NT2/D1 (cell line): Measurements from ENCODE around the gene ABCA1.

ENCODE experiments used
- DNase-seq: peaks from one replicate; pipeline ENCODE4 v3.0.0-alpha.2; 2011; ENCODE audit warnings: low read depth, low spot score
- H3K27me3 ChIP-seq: 2 replicates; pipeline ENCODE4 v1.6.0; 2011; ENCODE audit warnings: mild to moderate bottlenecking; ENCODE audit not compliant: insufficient read length, insufficient read depth
- H3K36me3 ChIP-seq: 2 replicates; pipeline ENCODE4 v1.6.1; 2011; ENCODE audit warnings: mild to moderate bottlenecking, low read length, mixed read lengths; ENCODE audit not compliant: insufficient read depth, insufficient read length
- H3K4me1 ChIP-seq: 2 replicates; pipeline ENCODE4 v1.5.1; 2011; ENCODE audit not compliant: insufficient read depth, insufficient read length
- H3K4me3 ChIP-seq: 2 replicates; pipeline ENCODE4 v1.5.1; 2011; ENCODE audit warnings: low read depth; ENCODE audit not compliant: insufficient read length
- H3K9ac ChIP-seq: 2 replicates; pipeline ENCODE4 v1.6.0; 2011; ENCODE audit warnings: low read depth; ENCODE audit not compliant: insufficient read length
- H3K9me3 ChIP-seq: 2 replicates; pipeline ENCODE4 v1.5.1; 2011; ENCODE audit warnings: mild to moderate bottlenecking, low read length; ENCODE audit not compliant: insufficient read depth
- SUZ12 ChIP-seq: IDR thresholded peaks from 2 replicates; pipeline ENCODE4 v1.6.1; 2011; ENCODE audit not compliant: insufficient read length, insufficient read depth; ENCODE audit errors: extremely low read depth
- YY1 ChIP-seq: IDR thresholded peaks from 2 replicates; pipeline ENCODE4 v1.6.1; 2011; ENCODE audit not compliant: insufficient read length, insufficient read depth
- ZNF274 ChIP-seq: IDR thresholded peaks from 2 replicates; pipeline ENCODE4 v1.6.1; 2011; ENCODE audit warnings: mild to moderate bottlenecking, low read depth, low read length

ABCA1 gene

DNA sequence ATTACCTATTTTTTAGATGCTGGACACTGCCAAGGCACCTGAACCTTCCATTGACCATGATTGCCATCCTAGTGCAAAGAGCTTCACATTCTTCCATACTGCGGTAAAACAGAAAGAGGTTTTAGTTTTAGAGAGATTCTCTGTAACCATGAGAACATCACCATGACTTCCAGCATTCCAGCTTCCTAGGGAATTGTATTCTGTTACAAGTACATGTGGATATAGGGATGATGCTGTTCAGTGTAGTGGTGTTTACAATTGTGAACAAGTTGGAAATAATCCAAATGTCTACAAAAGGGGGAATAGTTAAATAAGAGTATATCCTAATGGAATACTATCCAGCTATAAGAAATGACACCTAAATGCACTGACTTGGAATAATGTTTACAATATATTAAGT, 141.7 kb downstream of the ABCA1 start:
- no peaks in the 10 kb centered on the region for H3K9me3 ChIP-seq

GRCh38 chr9:104784098-104784497, 143.9 kb downstream of the ABCA1 start:
- Histone ChIP-seq H3K27me3 (no peaks in the 10 kb centered on the region), H3K4me1 (no peaks in the 10 kb centered on the region), H3K36me3 (peaks cover 34% of the 10 kb centered on the region), H3K9me3 (no peaks in the 10 kb centered on the region), H3K4me3 (no peak overlapping the region), H3K9ac (no peak overlapping the region)
- DNase-seq: no peak
- TF ChIP-seq SUZ12 (no peak), YY1 (no peak), ZNF274 (no peak)

More for the DNA sequence above, 141.7 kb downstream of the ABCA1 start:
- no peak overlapping the region for H3K9ac ChIP-seq
- peaks cover 40% of the 10 kb centered on the region for H3K36me3 ChIP-seq
- H3K4me1 ChIP-seq: no peaks in the 10 kb centered on the region
- TF ChIP-seq YY1 (no peak), SUZ12 (no peak), ZNF274 (no peak)
- no peak for DNase-seq
- no peaks in the 10 kb centered on the region for H3K27me3 ChIP-seq
- H3K4me3 ChIP-seq: no peak overlapping the region

DNA sequence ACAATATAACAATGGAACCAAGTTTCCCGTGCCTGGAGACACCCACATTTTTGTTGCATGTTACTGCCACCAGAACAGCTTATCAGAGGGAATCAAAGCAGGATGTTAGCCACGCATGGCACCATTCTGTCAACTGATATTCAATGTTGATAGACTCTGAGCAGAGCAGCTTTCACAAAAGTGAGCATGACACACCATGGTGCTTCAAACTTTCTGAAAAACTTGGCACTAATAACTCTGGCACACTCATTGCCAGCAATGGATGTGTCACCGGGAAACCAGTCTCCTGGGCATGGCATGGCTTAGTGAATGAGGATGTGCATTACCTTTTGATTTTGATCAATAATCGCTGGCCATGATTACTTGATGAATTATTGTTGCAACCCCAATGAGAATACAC, 144.4 kb downstream of the ABCA1 start:
- H3K4me3 ChIP-seq: no peak overlapping the region
- no peaks in the 10 kb centered on the region for H3K4me1 ChIP-seq
- H3K27me3 ChIP-seq: no peaks in the 10 kb centered on the region
- no peak for DNase-seq
- peaks cover 29% of the 10 kb centered on the region for H3K36me3 ChIP-seq
- H3K9me3 ChIP-seq: no peaks in the 10 kb centered on the region
- no peak for TF ChIP-seq ZNF274
- TF ChIP-seq SUZ12: no peak
- no peak overlapping the region for H3K9ac ChIP-seq

DNA sequence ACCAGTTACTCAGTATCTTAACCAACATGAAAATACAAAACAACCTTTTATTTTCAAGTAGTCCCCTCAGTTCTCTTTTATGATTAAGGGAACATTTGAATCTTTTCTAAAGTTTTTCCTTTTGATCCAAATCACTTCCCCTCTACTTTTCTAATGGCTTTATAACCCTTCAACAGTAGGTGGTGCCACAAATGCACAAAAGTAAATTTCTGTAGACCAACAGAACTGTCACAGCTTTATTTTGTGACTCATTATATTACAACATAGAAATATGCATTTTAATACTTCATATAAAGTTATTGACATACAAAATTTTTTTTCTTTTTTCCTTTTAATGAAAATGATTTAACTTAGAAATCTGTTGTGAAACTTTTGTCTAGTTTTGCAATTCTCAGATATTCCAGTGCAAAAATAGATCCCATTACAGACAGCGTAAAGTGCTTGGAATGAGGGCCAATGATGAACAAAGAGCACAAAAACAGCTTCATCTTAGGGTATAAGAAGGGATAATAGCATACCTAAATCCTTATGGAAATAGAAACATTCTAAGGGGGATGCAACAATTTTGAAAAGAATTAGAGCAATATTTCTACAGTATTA, 147.1 kb downstream of the ABCA1 start:
- Histone ChIP-seq H3K9ac (no peak overlapping the region), H3K27me3 (no peaks in the 10 kb centered on the region), H3K4me3 (no peak overlapping the region), H3K9me3 (no peaks in the 10 kb centered on the region), H3K4me1 (no peaks in the 10 kb centered on the region), H3K36me3 (peaks cover 10% of the 10 kb centered on the region)
- TF ChIP-seq ZNF274 (no peak), SUZ12 (no peak)
- no peak for DNase-seq

GRCh38 chr9:104779946-104780535, 147.9 kb downstream of the ABCA1 start:
- Histone ChIP-seq H3K4me1 (no peaks in the 10 kb centered on the region), H3K27me3 (no peaks in the 10 kb centered on the region), H3K9me3 (no peaks in the 10 kb centered on the region), H3K36me3 (peaks cover 7% of the 10 kb centered on the region), H3K4me3 (no peak overlapping the region), H3K9ac (no peak overlapping the region)
- no peak for DNase-seq
- TF ChIP-seq SUZ12 (no peak), ZNF274 (no peak), YY1 (no peak)

- DNase-seq: no peak
- no peak overlapping the region for H3K9ac ChIP-seq
- no peaks in the 10 kb centered on the region for H3K9me3 ChIP-seq
Observed at GRCh38 chr9:104779334-104779733, 148.6 kb downstream of the ABCA1 start.

DNA sequence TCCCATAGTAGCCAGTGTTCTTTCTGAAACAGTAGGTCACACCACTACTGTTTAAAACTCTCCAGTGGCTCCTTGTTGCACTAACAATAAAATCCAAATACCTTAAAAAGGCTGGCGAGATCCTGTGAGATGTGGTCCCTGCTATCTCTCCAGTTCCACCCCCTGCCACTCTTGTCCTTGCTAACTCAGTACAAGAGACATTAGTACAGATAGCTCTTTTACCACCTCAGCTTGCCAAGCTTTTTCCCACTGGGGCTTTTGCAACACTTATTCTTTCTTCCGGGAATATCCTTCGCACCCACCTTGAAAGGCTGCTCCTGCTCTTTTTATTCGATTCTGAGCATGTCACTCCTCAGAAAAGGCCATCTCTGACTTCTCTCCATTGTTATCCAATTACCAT, 149.2 kb downstream of the ABCA1 start:
- H3K27me3 ChIP-seq: no peaks in the 10 kb centered on the region
- H3K9me3 ChIP-seq: no peaks in the 10 kb centered on the region
- TF ChIP-seq SUZ12 (no peak), ZNF274 (no peak), YY1 (no peak)
- no peak overlapping the region for H3K4me3 ChIP-seq
- H3K4me1 ChIP-seq: no peaks in the 10 kb centered on the region
- H3K9ac ChIP-seq: no peak overlapping the region
- H3K36me3 ChIP-seq: peaks cover 6% of the 10 kb centered on the region
- no peak for DNase-seq

More at GRCh38 chr9:104779334-104779733, 148.6 kb downstream of the ABCA1 start:
- no peaks in the 10 kb centered on the region for H3K27me3 ChIP-seq
- no peak overlapping the region for H3K4me3 ChIP-seq
- peaks cover 6% of the 10 kb centered on the region for H3K36me3 ChIP-seq
- H3K4me1 ChIP-seq: no peaks in the 10 kb centered on the region
- no peak for TF ChIP-seq ZNF274
- TF ChIP-seq YY1: no peak
- no peak for TF ChIP-seq SUZ12

GRCh38 chr9:104776797-104777196, 151.2 kb downstream of the ABCA1 start:
- Histone ChIP-seq H3K36me3 (no peaks in the 10 kb centered on the region), H3K4me3 (no peak overlapping the region), H3K9me3 (no peaks in the 10 kb centered on the region), H3K9ac (no peak overlapping the region), H3K4me1 (no peaks in the 10 kb centered on the region), H3K27me3 (no peaks in the 10 kb centered on the region)
- no peak for DNase-seq
- no peak for TF ChIP-seq ZNF274
- no peak for TF ChIP-seq SUZ12
- TF ChIP-seq YY1: no peak
